WTC11 (cell line): ENCODE measurements around the gene ECM1. TPM values are rescaled to one million over a fixed set of nuclear protein-coding genes. Genes with fewer than 3 reads are reported as not detected.

Experiments
- ATAC-seq: fragments of 200-7000 bp; cut with Tn5 transposase; 2 replicates; pipeline ENCODE4 v1.10.0; 2021; ENCODE audit warnings: mild to moderate bottlenecking, moderate library complexity
- CTCF ChIA-PET: fragments of 300-600 bp; sonication (Branson Sonifier 250); formaldehyde crosslinking; loops from one replicate; lab custom pipeline; 2021; ENCODE audit warnings: antibody characterized with exemption; lab: Charles Lee
- POLR2A ChIA-PET: fragments of 350-600 bp; sonication (Branson Sonifier 250); formaldehyde crosslinking; loops from one replicate; lab custom pipeline; 2021; ENCODE audit warnings: antibody characterized with exemption; lab: Charles Lee
- DNase-seq: peaks from one replicate; pipeline ENCODE4 v3.0.0; 2021; ENCODE audit warnings: low spot score
- H3K27ac Mint-ChIP-seq: 2 replicates; pipeline ENCODE4 v1.8.0; 2021; ENCODE audit warnings: mixed read lengths
- H3K27me3 Mint-ChIP-seq: 2 replicates; pipeline ENCODE4 v1.8.0; 2021; ENCODE audit warnings: low read depth, mild to moderate bottlenecking, moderate library complexity, mixed read lengths
- H3K36me3 Mint-ChIP-seq: 2 replicates; pipeline ENCODE4 v1.8.0; 2021; ENCODE audit warnings: mixed read lengths
- H3K4me1 Mint-ChIP-seq: 2 replicates; pipeline ENCODE4 v1.8.0; 2022; ENCODE audit warnings: mixed read lengths
- H3K4me3 Mint-ChIP-seq: 2 replicates; pipeline ENCODE4 v1.8.0; 2021; ENCODE audit warnings: mild to moderate bottlenecking, moderate library complexity, mixed read lengths
- H3K9me3 Mint-ChIP-seq: 2 replicates; pipeline ENCODE4 v1.8.0; 2021; ENCODE audit warnings: mixed read lengths
- AR ChIP-seq: fragments of 250-450 bp; sonication (Bioruptor Pico); IDR thresholded peaks from 2 replicates; pipeline ENCODE4 v1.9.0; 2021; ENCODE audit warnings: mild to moderate bottlenecking
- ATF6 ChIP-seq: sonication (generic); formaldehyde crosslinking; IDR thresholded peaks from 2 replicates; pipeline ENCODE4 v1.8.1; 2023; ENCODE audit warnings: mild to moderate bottlenecking, missing genetic modification reagents
- CBFB ChIP-seq: sonication (generic); formaldehyde crosslinking; IDR thresholded peaks from 2 replicates; pipeline ENCODE4 v1.8.1; 2022; ENCODE audit warnings: mild to moderate bottlenecking, low read depth, missing genetic modification reagents
- FOXP1 ChIP-seq: sonication (generic); formaldehyde crosslinking; IDR thresholded peaks from 2 replicates; pipeline ENCODE4 v1.8.0; 2022; ENCODE audit warnings: missing genetic modification reagents, mild to moderate bottlenecking, moderate library complexity, borderline replicate concordance
- KAT7 ChIP-seq: sonication (generic); formaldehyde crosslinking; IDR thresholded peaks from 2 replicates; pipeline ENCODE4 v1.8.1; 2023; ENCODE audit warnings: missing genetic modification reagents, mild to moderate bottlenecking, borderline replicate concordance
- MXD4 ChIP-seq: fragments of 250-450 bp; sonication (Bioruptor Pico); IDR thresholded peaks from 2 replicates; pipeline ENCODE4 v1.8.0; 2021; ENCODE audit warnings: mild to moderate bottlenecking, moderate library complexity, borderline replicate concordance
- NFATC4 ChIP-seq: fragments of 250-450 bp; sonication (Bioruptor Pico); IDR thresholded peaks from 2 replicates; pipeline ENCODE4 v1.9.0; 2021; ENCODE audit warnings: mild to moderate bottlenecking
- OVOL2 ChIP-seq: fragments of 250-450 bp; sonication (Bioruptor Pico); IDR thresholded peaks from 2 replicates; pipeline ENCODE4 v1.9.0; 2021; ENCODE audit warnings: mild to moderate bottlenecking, borderline replicate concordance
- PREB ChIP-seq: sonication (generic); formaldehyde crosslinking; IDR thresholded peaks from 2 replicates; pipeline ENCODE4 v1.8.1; 2022; ENCODE audit warnings: mild to moderate bottlenecking, missing genetic modification reagents, moderate library complexity, borderline replicate concordance
- TEAD4 ChIP-seq: sonication (generic); formaldehyde crosslinking; IDR thresholded peaks from 2 replicates; pipeline ENCODE4 v1.8.0; 2022; ENCODE audit warnings: mild to moderate bottlenecking, missing genetic modification reagents
- USF2 ChIP-seq: sonication (generic); formaldehyde crosslinking; IDR thresholded peaks from 2 replicates; pipeline ENCODE4 v1.8.1; 2023; ENCODE audit warnings: mild to moderate bottlenecking, missing genetic modification reagents, moderate library complexity
- ZBTB21 ChIP-seq: sonication (generic); formaldehyde crosslinking; IDR thresholded peaks from 2 replicates; pipeline ENCODE4 v1.8.1; 2023; ENCODE audit warnings: mild to moderate bottlenecking, missing genetic modification reagents, borderline replicate concordance
- ZBTB43 ChIP-seq: sonication (generic); formaldehyde crosslinking; IDR thresholded peaks from 2 replicates; pipeline ENCODE4 v1.8.1; 2023; ENCODE audit warnings: mild to moderate bottlenecking, missing genetic modification reagents
- ZNF138 ChIP-seq: sonication (generic); formaldehyde crosslinking; conservative IDR thresholded peaks from 2 replicates; pipeline ENCODE4 v1.8.1; 2022; ENCODE audit warnings: mild to moderate bottlenecking, moderate library complexity, missing genetic modification reagents
- ZNF396 ChIP-seq: fragments of 250-450 bp; sonication (Bioruptor Pico); IDR thresholded peaks from 2 replicates; pipeline ENCODE4 v1.8.0; 2021; ENCODE audit warnings: mild to moderate bottlenecking, moderate library complexity, borderline replicate concordance
- ZNF416 ChIP-seq: fragments of 250-450 bp; sonication (Bioruptor Pico); IDR thresholded peaks from 2 replicates; pipeline ENCODE4 v1.9.0; 2021; ENCODE audit warnings: mild to moderate bottlenecking, inconsistent platforms
- total RNA-seq: library from RNA; stranded (reverse); gene quantifications from 3 replicates; pipeline ENCODE4 v1.2.3, GENCODE V29; 2021

ECM1 gene
- total RNA-seq, 1 experiment from 2014 or later, result 1.6 TPM

GRCh38 chr1:150554086-150554452 lies 46.2 kb downstream of the ECM1 start:
- DNase-seq, result no peak
- H3K4me1 Mint-ChIP-seq, result peaks cover 32% of the 10 kb centered on the region
- peaks cover 21% of the 10 kb centered on the region for H3K27me3 Mint-ChIP-seq
- POLR2A ChIA-PET, result interaction anchor here (0.5 kb wide), 1 partner anchor 68 kb away, joined by 4 read pairs; no protein-coding TSS in a partner anchor
- no peak overlapping the region for H3K4me3 Mint-ChIP-seq
- TF ChIP-seq ZBTB43 (CRISPR knock-in tag), result no peak
- TF ChIP-seq, all 79 proteins: peak for 0
- ATAC-seq, result no peak
- peaks cover 4% of the 10 kb centered on the region; the same call in 1 of the 2 replicates for H3K36me3 Mint-ChIP-seq
- no peaks in the 10 kb centered on the region for H3K9me3 Mint-ChIP-seq
- CTCF ChIA-PET, result interaction anchor here (1.1 to 8.2 kb wide), 2 partner anchors 14 to 19 kb away, joined by 4 to 124 read pairs; no protein-coding TSS in a partner anchor
- H3K27ac Mint-ChIP-seq, result no peak overlapping the region

- Mint-ChIP-seq H3K9me3 (no peaks in the 10 kb centered on the region), H3K4me1 (peaks cover 31% of the 10 kb centered on the region), H3K27ac (peak overlapping the region; percentile 93), H3K36me3 (peaks cover 4% of the 10 kb centered on the region; the same call in 1 of the 2 replicates), H3K4me3 (no peak overlapping the region), H3K27me3 (peaks cover 13% of the 10 kb centered on the region)
- TF ChIP-seq PREB (CRISPR knock-in tag) (no peak), ZNF416 (no peak), OVOL2 (CRISPR knock-in tag) (no peak), MXD4 (no peak), FOXP1 (CRISPR knock-in tag) (no peak), USF2 (CRISPR knock-in tag) (no peak), TEAD4 (CRISPR knock-in tag) (no peak), NFATC4 (no peak), ZBTB21 (CRISPR knock-in tag) (no peak), KAT7 (CRISPR knock-in tag) (no peak), CBFB (CRISPR knock-in tag) (no peak), ZNF396 (CRISPR knock-in tag) (no peak)
- ATAC-seq (no peak), DNase-seq (no peak)
- ChIA-PET CTCF (interaction anchor here (7.9 to 8.2 kb wide), 2 partner anchors 20 kb away, joined by 124 to 144 read pairs; no protein-coding TSS in a partner anchor), POLR2A (no interaction called here)
Observed at GRCh38 chr1:150555198-150555970, 47.5 kb downstream of the ECM1 start.

GRCh38 chr1:150555971-150556865 lies 48.3 kb downstream of the ECM1 start:
- CTCF ChIA-PET, result interaction anchor here (0.9 to 7.9 kb wide), 2 partner anchors 21 to 179 kb away, joined by 3 to 144 read pairs; no protein-coding TSS in a partner anchor
- H3K36me3 Mint-ChIP-seq, result peaks cover 4% of the 10 kb centered on the region; the same call in 1 of the 2 replicates
- H3K4me3 Mint-ChIP-seq, result no peak overlapping the region
- no peak for ATAC-seq
- DNase-seq, result no peak
- peaks cover 34% of the 10 kb centered on the region for H3K4me1 Mint-ChIP-seq
- no peaks in the 10 kb centered on the region for H3K9me3 Mint-ChIP-seq
- peak overlapping the region; percentile 70; the same call in 1 of the 2 replicates for H3K27ac Mint-ChIP-seq
- POLR2A ChIA-PET, result interaction anchor here (1.1 kb wide), 1 partner anchor 47 kb away, joined by 3 read pairs; no protein-coding TSS in a partner anchor
- peaks cover 5% of the 10 kb centered on the region for H3K27me3 Mint-ChIP-seq
- TF ChIP-seq NFATC4 (no peak), AR (CRISPR knock-in tag) (no peak), ZNF138 (CRISPR knock-in tag) (no peak), ATF6 (CRISPR knock-in tag) (no peak), USF2 (CRISPR knock-in tag) (no peak), MXD4 (no peak)
